Measurements from ENCODE around the gene WWOX. TPM values are rescaled to one million over a fixed set of nuclear protein-coding genes. Genes with fewer than 3 reads are reported as not detected.

The WWOX gene
- total and polyA plus RNA-seq, 2 of the 4 experiments (the other 2 are of a cell fraction) = 2.7 to 5.4 TPM

DNA sequence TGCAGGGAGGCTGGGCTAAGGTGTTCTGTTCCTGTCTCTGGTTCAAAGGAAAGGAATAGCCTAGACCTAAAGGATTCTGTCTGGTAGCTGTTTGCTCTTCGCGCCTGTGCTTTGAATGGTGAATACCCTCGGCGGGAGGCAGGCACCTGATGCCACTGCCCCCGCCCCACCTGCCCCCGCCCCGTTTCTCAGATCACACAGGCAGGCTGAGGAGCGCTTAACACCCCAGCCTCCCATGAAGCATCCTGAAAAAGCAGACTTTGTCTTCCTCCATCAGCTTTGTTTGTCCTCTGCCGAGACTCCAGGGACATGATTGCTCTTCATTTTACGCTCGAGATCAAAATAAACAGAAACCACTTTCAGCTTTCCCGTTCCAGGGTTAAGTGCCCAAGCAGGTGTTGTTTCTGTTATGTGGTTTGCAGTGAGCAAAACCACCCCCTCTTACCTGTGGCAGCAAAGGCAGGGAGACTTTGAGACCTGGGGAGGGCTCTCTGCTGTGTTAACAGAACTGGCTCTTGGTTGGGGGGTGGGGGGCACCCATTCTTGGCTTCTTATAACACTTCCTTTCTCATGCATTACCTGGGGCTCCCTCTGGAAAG, 452.1 kb downstream of the WWOX start:
- no TSS peak for BruUV-seq (replicated peaks)
- Histone ChIP-seq H2BK120ac (ENCODE audit: low read depth, low read length) (no peak overlapping the region), H2BK5ac (ENCODE audit: low read depth, low read length, poor library complexity, severe bottlenecking) (no peak overlapping the region), H3K4ac (ENCODE audit: low read depth, low read length) (no peak overlapping the region), H3K27me3 (ENCODE audit: control insufficient read depth, insufficient read depth, low read length) (no peaks in the 10 kb centered on the region), H4K20me1 (ENCODE audit: insufficient read depth, low read length) (no peaks in the 10 kb centered on the region), H3K9ac (ENCODE audit: low read depth, low read length) (no peak overlapping the region), H3K36me3 (ENCODE audit: control insufficient read depth, insufficient read depth, low read length) (no peaks in the 10 kb centered on the region), H2BK15ac (ENCODE audit: low read depth, low read length) (no peak overlapping the region), H4K91ac (ENCODE audit: insufficient read depth, low read depth, low read length) (no peak overlapping the region), H2AK5ac (ENCODE audit: low read depth, low read length) (no peak overlapping the region), H4K5ac (ENCODE audit: low read depth, low read length) (no peak overlapping the region), H2AK9ac (replicated peaks; ENCODE audit: low read depth, low read length, poor library complexity) (no peak overlapping the region), H3K4me2 (ENCODE audit: low read depth, low read length) (no peak overlapping the region), H3K4me3 (ENCODE audit: insufficient read depth, low read depth, low read length) (no peak overlapping the region), H4K8ac (ENCODE audit: low read depth in 2 of 2, low read length in 2 of 2) (no peak overlapping the region), H3K79me1 (ENCODE audit: low read depth in 1 of 2, low read length in 2 of 2) (no peaks in the 10 kb centered on the region), H3K4me1 (ENCODE audit: control insufficient read depth, insufficient read depth, low read length) (no peaks in the 10 kb centered on the region), H3K23ac (ENCODE audit: low read depth, low read length) (no peak overlapping the region), H3K9me1 (ENCODE audit: insufficient read depth, low read length) (no peaks in the 10 kb centered on the region), H2BK20ac (ENCODE audit: low read depth, low read length) (no peak overlapping the region), H3K27ac (ENCODE audit: insufficient read depth, low read length) (no peak overlapping the region), H3K18ac (ENCODE audit: low read depth, low read length) (no peak overlapping the region), H2AFZ (replicated peaks; ENCODE audit: low read length, poor library complexity) (no peak overlapping the region), H3K9me3 (ENCODE audit: control insufficient read depth, insufficient read depth, low read length) (peaks cover 16% of the 10 kb centered on the region), H3K56ac (ENCODE audit: extremely low read depth, insufficient read depth, low read length) (no peak overlapping the region), H3K14ac (replicated peaks; ENCODE audit: low read depth, low read length) (no peak overlapping the region)
- ATAC-seq (ENCODE audit: low read depth) (no peak), DNase-seq (no peak)
- CTCF ChIA-PET = no interaction called here
- in situ Hi-C loops (cut with MboI; ENCODE audit: low sequenced_read_pairs) = no loop called here
- no CpG with 5 or more reads among the region's 12 CpGs for WGBS, 2 experiments (ENCODE audit: extremely low coverage in 2 of 2, insufficient read length in 1 of 2)
- intact Hi-C loops (cut with micrococcal nuclease) = no loop called here
- TF ChIP-seq RFX5 (IDR thresholded peaks at IDR 0.05; ENCODE audit: low read depth, low read length) (no peak), RAD21 (IDR thresholded peaks at IDR 0.05; ENCODE audit: low read length) (no peak), POLR2A (IDR thresholded peaks at IDR 0.05; ENCODE audit: low read depth, low read length) (no peak), MXI1 (IDR thresholded peaks at IDR 0.05; ENCODE audit: borderline replicate concordance, low read depth, low read length) (no peak), CEBPB (IDR thresholded peaks at IDR 0.05; ENCODE audit: low read depth, low read length) (no peak), FOS (IDR thresholded peaks at IDR 0.05; ENCODE audit: low read depth, low read length) (no peak), CHD1 (IDR thresholded peaks at IDR 0.05; ENCODE audit: low read depth, low read length) (no peak), MAZ (IDR thresholded peaks at IDR 0.05; ENCODE audit: borderline replicate concordance, low read depth, low read length) (no peak), USF2 (IDR thresholded peaks at IDR 0.05; ENCODE audit: low read depth, low read length) (no peak), BHLHE40 (IDR thresholded peaks at IDR 0.05; ENCODE audit: low read depth, low read length) (no peak), ELK1 (IDR thresholded peaks at IDR 0.05; ENCODE audit: borderline replicate concordance, low read depth, low read length) (no peak), RCOR1 (IDR thresholded peaks at IDR 0.05; ENCODE audit: insufficient replicate concordance, low read length) (no peak), CTCF (conservative IDR thresholded peaks at IDR 0.05; ENCODE audit: low read depth, low read length) (no peak), MAFK (IDR thresholded peaks at IDR 0.05; ENCODE audit: low read depth, low read length) (no peak), SMC3 (IDR thresholded peaks at IDR 0.05; ENCODE audit: low read depth, low read length) (no peak), NFE2L2 (IDR thresholded peaks at IDR 0.05; ENCODE audit: low read depth, low read length) (no peak)
- dilution Hi-C loops (cut with HindIII; ENCODE audit: low sequenced_read_pairs, unreplicated experiment) = no loop called here
- POLR2A ChIA-PET (ENCODE audit: unreplicated experiment) = no interaction called here
